ENCODE data around the gene SORCS2.

Gene SORCS2

GRCh38 chr4:7526491-7526890, 334.2 kb downstream of the SORCS2 start:
- no peaks in the 10 kb centered on the region for H3K9me3 ChIP-seq (ENCODE audit: control extremely low read depth in 1 of 5, control insufficient read depth in 4 of 5, insufficient read depth in 2 of 5, low read depth in 1 of 5, low read length in 4 of 5)
- ChIA-PET POLR2A (no interaction called here), CTCF (no interaction called here)
- DNase-seq: no peak
- no peaks in the 10 kb centered on the region for H3K36me3 ChIP-seq (ENCODE audit: control insufficient read depth in 4 of 4, insufficient read depth in 4 of 4, low read length in 3 of 4)
- no peak overlapping the region for H3K27ac ChIP-seq (ENCODE audit: insufficient read depth in 1 of 2, low read depth in 1 of 2, low read length in 2 of 2, poor library complexity in 1 of 2, severe bottlenecking in 2 of 2)
- H3K4me1 ChIP-seq (ENCODE audit: control extremely low read depth in 1 of 4, control insufficient read depth in 4 of 4, insufficient read depth in 4 of 4, low read length in 3 of 4): peaks cover 0 to 15% (median 8%) of the 10 kb centered on the region in 4 experiments
- H3K4me3 ChIP-seq (ENCODE audit: control insufficient read depth in 1 of 7, extremely low read depth in 1 of 7, insufficient read depth in 4 of 7, low read depth in 2 of 7, low read length in 6 of 7): no peak overlapping the region
- peaks cover 0 to 89% (median 16%) of the 10 kb centered on the region in 5 experiments for H3K27me3 ChIP-seq (replicated peaks in 2 of 5; ENCODE audit: control insufficient read depth in 4 of 5, insufficient read depth in 5 of 5, low read length in 4 of 5)
- 75% methylated on average over 10 of the region's 13 CpGs for WGBS (ENCODE audit: insufficient coverage)

GRCh38 chr4:7526929-7527535, 334.7 kb downstream of the SORCS2 start:
- POLR2A ChIA-PET: interaction anchor here (0.5 kb wide), 1 partner anchor 72 kb away, joined by 3 read pairs; no protein-coding TSS in a partner anchor
- no peak overlapping the region for H3K4me3 ChIP-seq (ENCODE audit: control insufficient read depth in 1 of 7, extremely low read depth in 1 of 7, insufficient read depth in 4 of 7, low read depth in 2 of 7, low read length in 6 of 7)
- no peaks in the 10 kb centered on the region for H3K9me3 ChIP-seq (ENCODE audit: control extremely low read depth in 1 of 5, control insufficient read depth in 4 of 5, insufficient read depth in 2 of 5, low read depth in 1 of 5, low read length in 4 of 5)
- 88% methylated on average over 27 of the region's 28 CpGs for WGBS (ENCODE audit: insufficient coverage)
- no peak overlapping the region for H3K27ac ChIP-seq (ENCODE audit: insufficient read depth in 1 of 2, low read depth in 1 of 2, low read length in 2 of 2, poor library complexity in 1 of 2, severe bottlenecking in 2 of 2)
- peaks cover 0 to 89% (median 21%) of the 10 kb centered on the region in 5 experiments for H3K27me3 ChIP-seq (replicated peaks in 2 of 5; ENCODE audit: control insufficient read depth in 4 of 5, insufficient read depth in 5 of 5, low read length in 4 of 5)
- CTCF ChIA-PET: no interaction called here
- no peaks in the 10 kb centered on the region for H3K36me3 ChIP-seq (ENCODE audit: control insufficient read depth in 4 of 4, insufficient read depth in 4 of 4, low read length in 3 of 4)
- peaks cover 0 to 15% (median 8%) of the 10 kb centered on the region in 4 experiments for H3K4me1 ChIP-seq (ENCODE audit: control extremely low read depth in 1 of 4, control insufficient read depth in 4 of 4, insufficient read depth in 4 of 4, low read length in 3 of 4)
- DNase-seq: no peak

GRCh38 chr4:7529368-7530080, 337.2 kb downstream of the SORCS2 start:
- H3K4me1 ChIP-seq (ENCODE audit: control extremely low read depth in 1 of 4, control insufficient read depth in 4 of 4, insufficient read depth in 4 of 4, low read length in 3 of 4): peaks cover 0 to 7% (median 3%) of the 10 kb centered on the region in 4 experiments
- no peaks in the 10 kb centered on the region for H3K36me3 ChIP-seq (ENCODE audit: control insufficient read depth in 4 of 4, insufficient read depth in 4 of 4, low read length in 3 of 4)
- peaks cover 0 to 81% (median 11%) of the 10 kb centered on the region in 5 experiments for H3K27me3 ChIP-seq (replicated peaks in 2 of 5; ENCODE audit: control insufficient read depth in 4 of 5, insufficient read depth in 5 of 5, low read length in 4 of 5)
- no peak overlapping the region for H3K4me3 ChIP-seq (ENCODE audit: control insufficient read depth in 1 of 7, extremely low read depth in 1 of 7, insufficient read depth in 4 of 7, low read depth in 2 of 7, low read length in 6 of 7)
- H3K27ac ChIP-seq (ENCODE audit: insufficient read depth in 1 of 2, low read depth in 1 of 2, low read length in 2 of 2, poor library complexity in 1 of 2, severe bottlenecking in 2 of 2): no peak overlapping the region
- no peak for DNase-seq
- peaks cover 0 to 2% (median 0%) of the 10 kb centered on the region in 5 experiments for H3K9me3 ChIP-seq (ENCODE audit: control extremely low read depth in 1 of 5, control insufficient read depth in 4 of 5, insufficient read depth in 2 of 5, low read depth in 1 of 5, low read length in 4 of 5)
- ChIA-PET CTCF (no interaction called here), POLR2A (no interaction called here)
- 49% methylated on average over 8 of the region's 12 CpGs for WGBS (ENCODE audit: insufficient coverage)

- peaks cover 0 to 81% (median 11%) of the 10 kb centered on the region in 5 experiments for H3K27me3 ChIP-seq (replicated peaks in 2 of 5; ENCODE audit: control insufficient read depth in 4 of 5, insufficient read depth in 5 of 5, low read length in 4 of 5)
- WGBS (ENCODE audit: insufficient coverage): 52% methylated on average over 7 of the region's 7 CpGs
- H3K36me3 ChIP-seq (ENCODE audit: control insufficient read depth in 4 of 4, insufficient read depth in 4 of 4, low read length in 3 of 4): no peaks in the 10 kb centered on the region
- POLR2A ChIA-PET: no interaction called here
- H3K4me1 ChIP-seq (ENCODE audit: control extremely low read depth in 1 of 4, control insufficient read depth in 4 of 4, insufficient read depth in 4 of 4, low read length in 3 of 4): peaks cover 0 to under 1% (median 0%) of the 10 kb centered on the region in 4 experiments
- H3K4me3 ChIP-seq (ENCODE audit: control insufficient read depth in 1 of 7, extremely low read depth in 1 of 7, insufficient read depth in 4 of 7, low read depth in 2 of 7, low read length in 6 of 7): no peak overlapping the region
- H3K27ac ChIP-seq (ENCODE audit: insufficient read depth in 1 of 2, low read depth in 1 of 2, low read length in 2 of 2, poor library complexity in 1 of 2, severe bottlenecking in 2 of 2): no peak overlapping the region
- no peak for DNase-seq
- CTCF ChIA-PET: no interaction called here
- H3K9me3 ChIP-seq (ENCODE audit: control extremely low read depth in 1 of 5, control insufficient read depth in 4 of 5, insufficient read depth in 2 of 5, low read depth in 1 of 5, low read length in 4 of 5): peaks cover 0 to 4% (median 0%) of the 10 kb centered on the region in 5 experiments
Measured at GRCh38 chr4:7530082-7530481, 337.7 kb downstream of the SORCS2 start.

- H3K4me1 ChIP-seq (ENCODE audit: control extremely low read depth in 1 of 4, control insufficient read depth in 4 of 4, insufficient read depth in 4 of 4, low read length in 3 of 4): no peaks in the 10 kb centered on the region
- H3K4me3 ChIP-seq (ENCODE audit: control insufficient read depth in 1 of 7, extremely low read depth in 1 of 7, insufficient read depth in 4 of 7, low read depth in 2 of 7, low read length in 6 of 7): no peak overlapping the region
- DNase-seq: no peak
- ChIA-PET CTCF (no interaction called here), POLR2A (interaction anchor here (0.5 kb wide), 1 partner anchor 14 kb away, joined by 3 read pairs; no protein-coding TSS in a partner anchor)
- no peaks in the 10 kb centered on the region for H3K36me3 ChIP-seq (ENCODE audit: control insufficient read depth in 4 of 4, insufficient read depth in 4 of 4, low read length in 3 of 4)
- WGBS (ENCODE audit: insufficient coverage): 90% methylated on average over 15 of the region's 17 CpGs
- H3K27me3 ChIP-seq (replicated peaks in 2 of 5; ENCODE audit: control insufficient read depth in 4 of 5, insufficient read depth in 5 of 5, low read length in 4 of 5): peaks cover 0 to 71% (median 11%) of the 10 kb centered on the region in 5 experiments
- H3K9me3 ChIP-seq (ENCODE audit: control extremely low read depth in 1 of 5, control insufficient read depth in 4 of 5, insufficient read depth in 2 of 5, low read depth in 1 of 5, low read length in 4 of 5): peaks cover 0 to 4% (median 0%) of the 10 kb centered on the region in 5 experiments
- H3K27ac ChIP-seq (ENCODE audit: insufficient read depth in 1 of 2, low read depth in 1 of 2, low read length in 2 of 2, poor library complexity in 1 of 2, severe bottlenecking in 2 of 2): no peak overlapping the region
Measured at GRCh38 chr4:7530932-7531639, 338.7 kb downstream of the SORCS2 start.

GRCh38 chr4:7531640-7531994, 339.3 kb downstream of the SORCS2 start:
- Histone ChIP-seq H3K27me3 (replicated peaks in 2 of 5; ENCODE audit: control insufficient read depth in 4 of 5, insufficient read depth in 5 of 5, low read length in 4 of 5) (peaks cover 0 to 69% (median 11%) of the 10 kb centered on the region in 5 experiments), H3K36me3 (ENCODE audit: control insufficient read depth in 4 of 4, insufficient read depth in 4 of 4, low read length in 3 of 4) (no peaks in the 10 kb centered on the region), H3K27ac (ENCODE audit: insufficient read depth in 1 of 2, low read depth in 1 of 2, low read length in 2 of 2, poor library complexity in 1 of 2, severe bottlenecking in 2 of 2) (no peak overlapping the region), H3K9me3 (ENCODE audit: control extremely low read depth in 1 of 5, control insufficient read depth in 4 of 5, insufficient read depth in 2 of 5, low read depth in 1 of 5, low read length in 4 of 5) (peaks cover 0 to 4% (median 0%) of the 10 kb centered on the region in 5 experiments), H3K4me1 (ENCODE audit: control extremely low read depth in 1 of 4, control insufficient read depth in 4 of 4, insufficient read depth in 4 of 4, low read length in 3 of 4) (no peaks in the 10 kb centered on the region), H3K4me3 (ENCODE audit: control insufficient read depth in 1 of 7, extremely low read depth in 1 of 7, insufficient read depth in 4 of 7, low read depth in 2 of 7, low read length in 6 of 7) (no peak overlapping the region)
- ChIA-PET CTCF (no interaction called here), POLR2A (no interaction called here)
- DNase-seq: no peak
- WGBS (ENCODE audit: insufficient coverage): 46% methylated on average over 8 of the region's 8 CpGs

GRCh38 chr4:7532043-7532442, 339.7 kb downstream of the SORCS2 start:
- H3K4me3 ChIP-seq (ENCODE audit: control insufficient read depth in 1 of 7, extremely low read depth in 1 of 7, insufficient read depth in 4 of 7, low read depth in 2 of 7, low read length in 6 of 7): no peak overlapping the region
- WGBS (ENCODE audit: insufficient coverage): 52% methylated on average over 8 of the region's 8 CpGs
- peaks cover 0 to 4% (median 0%) of the 10 kb centered on the region in 5 experiments for H3K9me3 ChIP-seq (ENCODE audit: control extremely low read depth in 1 of 5, control insufficient read depth in 4 of 5, insufficient read depth in 2 of 5, low read depth in 1 of 5, low read length in 4 of 5)
- no peaks in the 10 kb centered on the region for H3K36me3 ChIP-seq (ENCODE audit: control insufficient read depth in 4 of 4, insufficient read depth in 4 of 4, low read length in 3 of 4)
- POLR2A ChIA-PET: no interaction called here
- peaks cover 0 to 68% (median 11%) of the 10 kb centered on the region in 5 experiments for H3K27me3 ChIP-seq (replicated peaks in 2 of 5; ENCODE audit: control insufficient read depth in 4 of 5, insufficient read depth in 5 of 5, low read length in 4 of 5)
- H3K4me1 ChIP-seq (ENCODE audit: control extremely low read depth in 1 of 4, control insufficient read depth in 4 of 4, insufficient read depth in 4 of 4, low read length in 3 of 4): no peaks in the 10 kb centered on the region
- CTCF ChIA-PET: no interaction called here
- DNase-seq: no peak
- no peak overlapping the region for H3K27ac ChIP-seq (ENCODE audit: insufficient read depth in 1 of 2, low read depth in 1 of 2, low read length in 2 of 2, poor library complexity in 1 of 2, severe bottlenecking in 2 of 2)

Data from common myeloid progenitor, CD34-positive (primary cell).